Progenitor cell of endocrine pancreas (in vitro differentiated cells): ENCODE measurements around the gene SLC23A2. TPM values are rescaled to one million over a fixed set of nuclear protein-coding genes. Genes with fewer than 3 reads are reported as not detected.

Source experiments
- DNase-seq: peaks from one replicate; pipeline ENCODE4 v3.0.0; 2021; ENCODE audit warnings: low spot score; ENCODE audit not compliant: unreplicated experiment
- H3K27ac Mint-ChIP-seq: 2 replicates; pipeline ENCODE4 v1.8.0; 2021; ENCODE audit warnings: mild to moderate bottlenecking, moderate library complexity, mixed read lengths
- H3K27me3 Mint-ChIP-seq: 2 replicates; pipeline ENCODE4 v1.8.0; 2021; ENCODE audit warnings: mixed read lengths
- H3K36me3 Mint-ChIP-seq: 2 replicates; pipeline ENCODE4 v1.8.0; 2022; ENCODE audit warnings: mixed read lengths; ENCODE audit not compliant: insufficient read depth
- H3K4me1 Mint-ChIP-seq: 2 replicates; pipeline ENCODE4 v1.8.0; 2021; ENCODE audit warnings: low read depth, mixed read lengths
- H3K4me3 Mint-ChIP-seq: 2 replicates; pipeline ENCODE4 v1.8.0; 2021; ENCODE audit warnings: low read depth, mild to moderate bottlenecking, moderate library complexity, mixed read lengths
- H3K9me3 Mint-ChIP-seq: 2 replicates; pipeline ENCODE4 v1.8.0; 2021; ENCODE audit warnings: low read depth, mixed read lengths
- total RNA-seq: library from RNA; stranded (reverse); gene quantifications from 2 replicates; pipeline ENCODE4 v1.2.1, GENCODE V29; 2021
- TF ChIP-seq, protein P1 (sequence below): fragments of 200-600 bp; sonication (generic); IDR thresholded peaks from one replicate; pipeline ENCODE4 v1.5.0; 2021; ENCODE audit warnings: antibody characterized with exemption, mild to moderate bottlenecking; ENCODE audit not compliant: unreplicated experiment

Gene SLC23A2
- total RNA-seq, 1 donor from 2014 or later, result 23.6 TPM

DNA sequence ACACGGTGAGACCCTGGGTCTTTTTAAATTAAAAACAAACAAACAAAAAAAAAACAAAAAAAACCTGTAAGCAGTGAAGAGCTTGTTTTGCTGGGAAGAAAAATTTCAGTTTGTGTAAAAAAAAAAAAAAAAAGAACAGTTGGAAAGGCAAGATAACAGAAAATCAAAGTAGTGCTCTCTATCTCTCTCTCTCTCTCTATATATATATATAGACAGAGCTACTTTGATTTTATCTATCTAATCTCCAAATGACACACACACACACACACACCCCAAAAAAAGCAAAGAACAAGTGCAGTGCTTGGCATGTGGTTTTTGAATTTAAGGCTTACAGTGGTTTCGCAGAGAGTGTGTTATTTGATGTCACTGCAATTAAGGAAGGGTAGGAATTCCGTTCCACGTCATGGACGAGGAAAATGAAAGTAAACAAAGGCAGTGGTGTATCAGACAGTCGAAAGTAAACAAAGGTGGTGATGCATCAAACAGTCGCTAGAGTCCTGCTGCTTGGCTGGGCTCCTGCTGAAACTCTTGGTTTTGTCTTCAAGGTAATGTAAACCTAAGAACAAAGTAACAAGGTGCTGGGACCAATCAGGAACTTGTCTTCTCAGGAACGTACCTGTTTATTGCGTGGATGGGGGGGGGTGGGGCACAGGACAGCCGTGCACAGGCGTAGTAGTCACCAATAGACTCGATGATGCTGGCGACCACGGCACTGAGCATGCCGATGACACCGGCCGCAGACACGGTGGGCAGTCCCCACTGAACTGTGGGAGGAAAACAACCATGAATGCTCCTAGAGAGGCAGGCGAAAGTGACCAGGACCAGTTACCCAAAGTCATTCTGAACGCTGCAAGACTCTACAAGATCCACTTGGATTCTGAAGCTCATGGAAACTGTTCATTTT lies 131.8 kb downstream of the SLC23A2 start:
- H3K9me3 Mint-ChIP-seq, result no peaks in the 10 kb centered on the region
- H3K4me3 Mint-ChIP-seq, result no peak overlapping the region
- TF ChIP-seq, protein P1, sequence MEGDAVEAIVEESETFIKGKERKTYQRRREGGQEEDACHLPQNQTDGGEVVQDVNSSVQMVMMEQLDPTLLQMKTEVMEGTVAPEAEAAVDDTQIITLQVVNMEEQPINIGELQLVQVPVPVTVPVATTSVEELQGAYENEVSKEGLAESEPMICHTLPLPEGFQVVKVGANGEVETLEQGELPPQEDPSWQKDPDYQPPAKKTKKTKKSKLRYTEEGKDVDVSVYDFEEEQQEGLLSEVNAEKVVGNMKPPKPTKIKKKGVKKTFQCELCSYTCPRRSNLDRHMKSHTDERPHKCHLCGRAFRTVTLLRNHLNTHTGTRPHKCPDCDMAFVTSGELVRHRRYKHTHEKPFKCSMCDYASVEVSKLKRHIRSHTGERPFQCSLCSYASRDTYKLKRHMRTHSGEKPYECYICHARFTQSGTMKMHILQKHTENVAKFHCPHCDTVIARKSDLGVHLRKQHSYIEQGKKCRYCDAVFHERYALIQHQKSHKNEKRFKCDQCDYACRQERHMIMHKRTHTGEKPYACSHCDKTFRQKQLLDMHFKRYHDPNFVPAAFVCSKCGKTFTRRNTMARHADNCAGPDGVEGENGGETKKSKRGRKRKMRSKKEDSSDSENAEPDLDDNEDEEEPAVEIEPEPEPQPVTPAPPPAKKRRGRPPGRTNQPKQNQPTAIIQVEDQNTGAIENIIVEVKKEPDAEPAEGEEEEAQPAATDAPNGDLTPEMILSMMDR, result no peak

DNA sequence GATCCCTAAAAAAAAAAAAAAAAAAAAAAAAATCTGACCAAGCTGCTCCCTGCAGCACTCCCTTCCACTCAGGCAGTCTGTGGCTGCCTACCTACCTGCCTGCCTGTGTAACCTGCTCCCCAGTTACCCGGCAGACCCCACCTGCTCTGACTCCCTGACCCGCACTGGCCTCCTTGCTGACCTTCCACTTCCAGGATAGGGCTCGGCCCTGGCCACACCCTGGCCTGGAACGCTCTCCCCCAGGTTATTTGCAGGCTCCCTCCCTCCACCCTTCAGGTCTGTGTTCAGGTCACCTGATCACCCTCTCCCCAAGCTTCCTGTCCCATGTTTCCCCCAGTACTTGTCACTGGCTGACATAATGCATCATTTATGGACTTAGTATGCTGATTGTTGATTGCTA lies 134.3 kb downstream of the SLC23A2 start:
- peaks cover 4% of the 10 kb centered on the region for H3K36me3 Mint-ChIP-seq
- DNase-seq, result no peak
- H3K27ac Mint-ChIP-seq, result no peak overlapping the region
- peaks cover 5% of the 10 kb centered on the region for H3K27me3 Mint-ChIP-seq
- TF ChIP-seq, protein P1, result no peak
- H3K4me1 Mint-ChIP-seq, result peaks cover 22% of the 10 kb centered on the region
- no peak overlapping the region for H3K4me3 Mint-ChIP-seq
- H3K9me3 Mint-ChIP-seq, result no peaks in the 10 kb centered on the region

More for the DNA sequence above, 131.8 kb downstream of the SLC23A2 start:
- DNase-seq, result no peak
- H3K4me1 Mint-ChIP-seq, result peaks cover 17% of the 10 kb centered on the region
- H3K27ac Mint-ChIP-seq, result no peak overlapping the region
- no peaks in the 10 kb centered on the region for H3K27me3 Mint-ChIP-seq
- peaks cover 8% of the 10 kb centered on the region for H3K36me3 Mint-ChIP-seq

DNA sequence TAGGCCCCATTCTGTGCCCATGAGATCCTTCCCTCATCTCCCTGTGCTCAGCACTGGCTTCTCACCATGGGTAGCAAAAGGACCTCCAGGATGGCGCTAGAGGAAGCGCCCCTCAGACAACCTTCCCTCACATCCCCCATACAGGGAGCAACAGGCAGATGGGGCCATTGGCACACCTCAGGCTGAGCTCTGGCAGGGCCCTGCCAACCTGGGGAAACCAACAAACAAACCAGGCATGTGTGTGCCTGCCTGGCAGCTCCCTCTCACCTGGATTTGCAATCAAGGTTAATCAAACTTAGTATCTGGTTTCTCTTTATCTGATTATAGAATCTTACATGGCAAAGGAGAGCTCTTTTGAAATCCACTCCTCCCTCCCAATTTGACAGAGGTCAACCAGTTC lies 134.9 kb downstream of the SLC23A2 start:
- Mint-ChIP-seq H3K27me3 (peaks cover 8% of the 10 kb centered on the region), H3K9me3 (no peaks in the 10 kb centered on the region), H3K4me3 (no peak overlapping the region), H3K36me3 (peaks cover 10% of the 10 kb centered on the region), H3K27ac (no peak overlapping the region), H3K4me1 (peaks cover 22% of the 10 kb centered on the region)
- no peak for DNase-seq
- TF ChIP-seq, protein P1, result no peak

DNA sequence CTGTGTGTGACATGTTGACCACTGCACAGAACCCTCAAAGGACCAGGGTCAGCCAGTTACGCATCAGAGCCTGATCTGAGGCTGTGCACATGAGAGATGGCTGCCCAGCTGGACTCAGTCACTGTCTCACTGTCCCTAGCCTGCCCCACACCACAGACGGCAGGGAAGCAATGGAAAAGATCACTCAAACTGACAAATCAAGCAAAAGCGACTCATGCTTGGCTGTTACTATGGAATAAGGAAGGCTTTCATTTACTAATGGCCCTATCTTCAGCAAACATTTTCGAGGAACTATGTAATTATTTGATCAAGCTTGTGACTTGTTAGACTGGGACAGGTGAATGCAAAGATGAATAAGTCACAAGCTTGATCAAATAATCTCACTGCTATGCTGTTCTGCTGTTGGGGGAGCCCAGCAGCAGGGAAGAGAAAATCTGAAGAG lies 137.0 kb downstream of the SLC23A2 start:
- H3K4me3 Mint-ChIP-seq, result no peak overlapping the region
- peaks cover 16% of the 10 kb centered on the region for H3K4me1 Mint-ChIP-seq
- H3K36me3 Mint-ChIP-seq, result peaks cover 22% of the 10 kb centered on the region
- peak overlapping the region; percentile 54 for H3K27ac Mint-ChIP-seq
- H3K9me3 Mint-ChIP-seq, result no peaks in the 10 kb centered on the region
- TF ChIP-seq, protein P1, result no peak
- peaks cover 8% of the 10 kb centered on the region for H3K27me3 Mint-ChIP-seq
- no peak for DNase-seq

DNA sequence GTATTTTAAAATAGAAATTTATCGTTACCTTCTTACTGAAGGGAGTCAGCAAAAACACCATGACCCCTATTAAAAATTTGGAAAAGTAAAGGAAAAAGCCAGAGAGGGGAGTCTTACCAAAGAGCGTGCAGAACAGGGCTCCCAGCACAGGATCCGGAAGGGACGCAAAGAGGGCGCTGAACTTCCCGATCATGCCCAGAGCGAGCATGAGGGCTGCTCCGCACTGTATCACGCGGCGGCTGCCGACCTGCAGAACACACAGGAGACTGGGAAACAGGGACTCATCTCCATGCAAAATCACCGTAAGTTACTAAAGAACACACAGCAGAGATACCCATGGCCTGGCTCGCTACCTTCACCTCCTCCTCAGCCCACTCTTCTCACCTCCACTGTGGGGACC lies 138.6 kb downstream of the SLC23A2 start:
- H3K27ac Mint-ChIP-seq, result no peak overlapping the region
- TF ChIP-seq, protein P1, result no peak
- no peaks in the 10 kb centered on the region for H3K9me3 Mint-ChIP-seq
- peaks cover 8% of the 10 kb centered on the region for H3K27me3 Mint-ChIP-seq
- peaks cover 16% of the 10 kb centered on the region for H3K4me1 Mint-ChIP-seq
- H3K4me3 Mint-ChIP-seq, result no peak overlapping the region
- no peak for DNase-seq
- peaks cover 29% of the 10 kb centered on the region for H3K36me3 Mint-ChIP-seq
